Hepatocyte (in vitro differentiated cells): ENCODE measurements around the gene MEG3. TPM values are rescaled to one million over a fixed set of nuclear protein-coding genes. Genes with fewer than 3 reads are reported as not detected.
"Not testable (repeated sequence)": the region's sequence is repeated elsewhere in the genome, so short reads cannot be mapped to it uniquely, and the experiment has no call there.

Source experiments
- DNase-seq: peaks from one replicate; pipeline ENCODE4 v3.0.0-alpha.2; 2016; ENCODE audit warnings: low spot score
- H2AFZ ChIP-seq: fragments of 200-600 bp; sonication (generic); 2 replicates; pipeline ENCODE4 v1.6.0; 2016; ENCODE audit warnings: antibody characterized with exemption, mild to moderate bottlenecking
- H3K27ac ChIP-seq: fragments of 200-600 bp; sonication (generic); 2 replicates; pipeline ENCODE4 v1.5.1; 2016; ENCODE audit warnings: mild to moderate bottlenecking
- H3K27me3 ChIP-seq: fragments of 200-600 bp; sonication (generic); 2 replicates; pipeline ENCODE4 v1.6.1; 2016
- H3K36me3 ChIP-seq: fragments of 200-600 bp; sonication (generic); replicated peaks from 2 replicates; pipeline ENCODE4 v1.5.1; 2016; ENCODE audit warnings: low read depth; ENCODE audit not compliant: insufficient read depth
- H3K4me1 ChIP-seq: fragments of 200-600 bp; sonication (generic); 2 replicates; pipeline ENCODE4 v1.5.1; 2016; ENCODE audit warnings: mild to moderate bottlenecking, moderate library complexity; ENCODE audit not compliant: insufficient read depth
- H3K4me2 ChIP-seq: fragments of 200-600 bp; sonication (generic); 2 replicates; pipeline ENCODE4 v1.6.0; 2016
- H3K4me3 ChIP-seq: fragments of 200-600 bp; sonication (generic); 2 replicates; pipeline ENCODE4 v1.5.1; 2016; ENCODE audit warnings: mild to moderate bottlenecking
- H3K79me2 ChIP-seq: fragments of 200-600 bp; sonication (generic); 2 replicates; pipeline ENCODE4 v1.6.0; 2017; ENCODE audit warnings: mild to moderate bottlenecking
- H3K9me2 ChIP-seq: fragments of 200-600 bp; sonication (generic); replicated peaks from 2 replicates; pipeline ENCODE4 v1.6.0; 2017; ENCODE audit warnings: mild to moderate bottlenecking; ENCODE audit not compliant: insufficient read depth
- H3K9me3 ChIP-seq: fragments of 200-600 bp; sonication (generic); 2 replicates; pipeline ENCODE4 v1.5.1; 2016; ENCODE audit warnings: low read depth, mild to moderate bottlenecking
- H4K20me1 ChIP-seq: fragments of 200-600 bp; sonication (generic); 2 replicates; pipeline ENCODE4 v1.6.0; 2016; ENCODE audit warnings: mild to moderate bottlenecking; ENCODE audit not compliant: insufficient read depth, poor library complexity, severe bottlenecking
- EZH2 ChIP-seq: fragments of 200-600 bp; sonication (generic); IDR thresholded peaks from 2 replicates; pipeline ENCODE4 v1.6.1; 2016; ENCODE audit warnings: antibody characterized with exemption, mild to moderate bottlenecking, borderline replicate concordance
- EZH2phosphoT487 ChIP-seq: fragments of 200-600 bp; sonication (generic); IDR thresholded peaks from one replicate; pipeline ENCODE4 v1.6.1; 2018; ENCODE audit warnings: antibody characterized with exemption, mild to moderate bottlenecking, low read depth, moderate library complexity; ENCODE audit not compliant: unreplicated experiment, severe bottlenecking
- WGBS: methylation state at CpG from one replicate; pipeline ENCODE4 v1.1.6; 2016; ENCODE audit warnings: low lambda C conversion rate; ENCODE audit errors: missing lambda C conversion rate; 5-methylcytosine and 5-hydroxymethylcytosine counted together
- polyA plus RNA-seq: library from polyadenylated mRNA; unstranded; fragments of >200 nt; fragmentation: Nextera tagmentation; extraction: Ambion mirVana; gene quantifications from 2 replicates; pipeline ENCODE4 v1.2.1, GENCODE V29; 2016
- total RNA-seq: library from RNA; depleted of rRNA; stranded (reverse); fragments of >200 nt; gene quantifications from 2 replicates; pipeline ENCODE4 v1.2.3, GENCODE V29; 2014
- TF ChIP-seq, protein P1 (sequence below): fragments of 200-600 bp; sonication (generic); IDR thresholded peaks from 2 replicates; pipeline ENCODE4 v1.5.1; 2016; ENCODE audit warnings: antibody characterized with exemption, mild to moderate bottlenecking; ENCODE audit not compliant: poor library complexity

Gene MEG3
- total and polyA plus RNA-seq, 2 experiments from 2014 or later, result not detected

GRCh38 chr14:100816286-100816949, 9.5 kb upstream of the MEG3 start:
- Histone ChIP-seq H4K20me1 (no peaks in the 10 kb centered on the region), H3K9me2 (no peaks in the 10 kb centered on the region), H3K27ac (peak overlapping the region; percentile 86), H2AFZ (no peak overlapping the region), H3K4me1 (peaks cover 42% of the 10 kb centered on the region), H3K79me2 (no peaks in the 10 kb centered on the region), H3K36me3 (no peaks in the 10 kb centered on the region), H3K27me3 (no peaks in the 10 kb centered on the region), H3K9me3 (no peaks in the 10 kb centered on the region), H3K4me3 (no peak overlapping the region), H3K4me2 (peak overlapping the region; percentile 11)
- DNase-seq, result peak; percentile 50
- WGBS, result 82% methylated on average over 5 of the region's 5 CpGs
- TF ChIP-seq EZH2phosphoT487 (no peak), EZH2 (no peak)
- TF ChIP-seq, protein P1, sequence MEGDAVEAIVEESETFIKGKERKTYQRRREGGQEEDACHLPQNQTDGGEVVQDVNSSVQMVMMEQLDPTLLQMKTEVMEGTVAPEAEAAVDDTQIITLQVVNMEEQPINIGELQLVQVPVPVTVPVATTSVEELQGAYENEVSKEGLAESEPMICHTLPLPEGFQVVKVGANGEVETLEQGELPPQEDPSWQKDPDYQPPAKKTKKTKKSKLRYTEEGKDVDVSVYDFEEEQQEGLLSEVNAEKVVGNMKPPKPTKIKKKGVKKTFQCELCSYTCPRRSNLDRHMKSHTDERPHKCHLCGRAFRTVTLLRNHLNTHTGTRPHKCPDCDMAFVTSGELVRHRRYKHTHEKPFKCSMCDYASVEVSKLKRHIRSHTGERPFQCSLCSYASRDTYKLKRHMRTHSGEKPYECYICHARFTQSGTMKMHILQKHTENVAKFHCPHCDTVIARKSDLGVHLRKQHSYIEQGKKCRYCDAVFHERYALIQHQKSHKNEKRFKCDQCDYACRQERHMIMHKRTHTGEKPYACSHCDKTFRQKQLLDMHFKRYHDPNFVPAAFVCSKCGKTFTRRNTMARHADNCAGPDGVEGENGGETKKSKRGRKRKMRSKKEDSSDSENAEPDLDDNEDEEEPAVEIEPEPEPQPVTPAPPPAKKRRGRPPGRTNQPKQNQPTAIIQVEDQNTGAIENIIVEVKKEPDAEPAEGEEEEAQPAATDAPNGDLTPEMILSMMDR, result no peak

DNA sequence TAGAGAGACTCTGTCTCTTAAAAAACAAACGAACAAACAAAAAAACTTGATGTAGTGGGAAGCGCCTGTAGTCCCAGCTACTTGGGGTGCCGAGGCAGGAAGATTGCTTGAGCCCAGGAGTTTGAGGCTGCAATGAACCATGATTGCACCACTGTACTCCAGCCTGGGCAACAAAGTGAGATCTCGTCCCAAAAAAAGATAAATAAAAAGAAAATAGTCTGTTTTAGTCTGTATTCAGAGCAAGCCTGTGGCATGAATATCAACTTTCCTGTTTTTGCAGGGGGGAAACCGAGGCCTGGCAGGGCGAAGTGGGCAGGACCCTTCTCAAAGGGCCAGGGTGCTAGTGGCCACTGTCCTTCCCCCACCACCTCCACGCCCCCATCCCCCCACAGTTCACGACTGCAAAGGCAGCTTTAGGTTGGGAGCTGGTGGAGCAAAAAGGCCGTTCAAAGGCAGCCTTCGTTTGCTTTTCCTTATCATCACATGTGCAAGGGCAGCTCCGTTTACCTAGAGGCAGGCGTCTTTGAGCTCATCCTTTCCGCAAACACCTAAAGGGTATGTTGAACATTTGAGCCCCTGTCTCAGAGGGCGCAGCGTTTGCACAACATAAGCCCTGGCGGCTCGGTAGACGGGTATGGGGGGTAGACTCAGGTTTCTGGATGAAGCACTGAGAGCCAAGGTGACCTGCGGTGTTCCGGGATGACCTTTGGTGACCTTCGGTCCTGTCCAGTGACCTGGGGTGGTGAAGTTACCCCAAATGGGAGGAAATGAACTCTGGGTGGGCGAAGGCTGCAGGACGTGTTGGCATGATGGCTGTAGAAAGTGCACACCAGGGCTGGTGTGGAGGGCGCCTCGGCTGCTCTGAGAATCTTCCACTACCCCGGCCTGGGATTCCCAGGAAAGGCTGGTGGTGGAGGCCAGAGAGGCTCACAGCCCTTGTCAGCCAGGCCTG, 8.7 kb upstream of the MEG3 start:
- Histone ChIP-seq H3K4me2 (peak overlapping the region; percentile 38), H2AFZ (no peak overlapping the region), H3K4me1 (peaks cover 50% of the 10 kb centered on the region), H4K20me1 (no peaks in the 10 kb centered on the region), H3K36me3 (no peaks in the 10 kb centered on the region), H3K9me3 (no peaks in the 10 kb centered on the region), H3K4me3 (no peak overlapping the region), H3K9me2 (no peaks in the 10 kb centered on the region), H3K79me2 (no peaks in the 10 kb centered on the region), H3K27ac (peak overlapping the region; percentile 86), H3K27me3 (no peaks in the 10 kb centered on the region)
- 74% methylated on average over 26 of the region's 26 CpGs for WGBS
- TF ChIP-seq, protein P1, result no peak
- TF ChIP-seq EZH2 (no peak), EZH2phosphoT487 (no peak)
- peak; percentile 47 for DNase-seq

- TF ChIP-seq, protein P1, result no peak
- no peak for TF ChIP-seq EZH2phosphoT487
- TF ChIP-seq EZH2, result no peak
- H3K4me2 ChIP-seq, result no peak overlapping the region
- no peak for DNase-seq
Observed at GRCh38 chr14:100818221-100818699, 7.7 kb upstream of the MEG3 start.

DNA sequence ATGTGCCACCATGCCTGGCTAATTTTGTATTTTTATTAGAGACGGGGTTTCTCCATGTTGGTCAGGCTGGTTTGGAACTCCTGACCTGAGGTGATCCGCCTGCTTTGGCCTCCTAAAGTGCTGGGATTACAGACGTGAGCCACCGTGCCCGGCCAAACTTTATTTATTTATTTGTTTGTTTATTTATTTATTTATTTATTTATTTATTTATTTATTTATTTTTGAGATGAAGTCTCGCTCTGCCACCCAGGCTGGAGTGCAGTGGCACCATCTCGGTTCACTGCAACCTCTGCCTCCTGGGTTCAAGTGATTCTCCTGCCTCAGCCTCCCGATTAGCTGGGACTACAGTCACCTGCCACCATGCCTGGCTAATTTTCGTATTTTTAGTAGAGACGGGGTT, 7.0 kb upstream of the MEG3 start:
- 95% methylated on average over 10 of the region's 10 CpGs for WGBS
- H3K4me1 ChIP-seq, result peaks cover 62% of the 10 kb centered on the region
- H3K36me3 ChIP-seq, H3K9me3 ChIP-seq, H3K79me2 ChIP-seq, H4K20me1 ChIP-seq, H3K27me3 ChIP-seq, H3K27ac ChIP-seq, H2AFZ ChIP-seq, H3K4me3 ChIP-seq, H3K9me2 ChIP-seq, H3K4me2 ChIP-seq, DNase-seq: not testable (repeated sequence)

More at GRCh38 chr14:100818221-100818699, 7.7 kb upstream of the MEG3 start:
- H3K27me3 ChIP-seq, result no peaks in the 10 kb centered on the region
- H3K9me2 ChIP-seq, result no peaks in the 10 kb centered on the region
- peaks cover 56% of the 10 kb centered on the region for H3K4me1 ChIP-seq
- H4K20me1 ChIP-seq, result no peaks in the 10 kb centered on the region
- WGBS, result 80% methylated on average over 3 of the region's 3 CpGs
- H3K36me3 ChIP-seq, result no peaks in the 10 kb centered on the region
- no peaks in the 10 kb centered on the region for H3K9me3 ChIP-seq
- H2AFZ ChIP-seq, result no peak overlapping the region
- peak overlapping the region; percentile 86 for H3K27ac ChIP-seq
- no peaks in the 10 kb centered on the region for H3K79me2 ChIP-seq
- no peak overlapping the region for H3K4me3 ChIP-seq
